Activated naive CD4-positive, alpha-beta T cell treated with anti-CD3 and anti-CD28 coated beads, Interleukin-2, amount 10 ng/mL, durations not matched to agents 7 days and 5 days (primary cell): ENCODE results near the gene OR4P4.

Experiments used
- CTCF ChIA-PET: fragments of 350-600 bp; sonication (Branson Sonifier 250); formaldehyde crosslinking; loops from one replicate; lab custom pipeline; 2021; ENCODE audit warnings: antibody characterized with exemption; lab: Charles Lee
- DNase-seq: peaks from one replicate; pipeline ENCODE4 v3.0.0-alpha.2; 2020
- H3K27ac Mint-ChIP-seq: one replicate; pipeline ENCODE4 v1.8.0; 2021; ENCODE audit warnings: mild to moderate bottlenecking, moderate library complexity, mixed read lengths
- H3K27me3 Mint-ChIP-seq: one replicate; pipeline ENCODE4 v1.8.0; 2021; ENCODE audit warnings: mild to moderate bottlenecking, mixed read lengths
- H3K36me3 Mint-ChIP-seq: one replicate; pipeline ENCODE4 v1.8.0; 2021; ENCODE audit warnings: mixed read lengths
- H3K4me1 Mint-ChIP-seq: one replicate; pipeline ENCODE4 v1.8.0; 2021; ENCODE audit warnings: mixed read lengths
- H3K4me3 Mint-ChIP-seq: one replicate; pipeline ENCODE4 v1.8.0; 2021; ENCODE audit warnings: mild to moderate bottlenecking, moderate library complexity, mixed read lengths
- H3K9me3 Mint-ChIP-seq: one replicate; pipeline ENCODE4 v1.8.0; 2021; ENCODE audit warnings: mixed read lengths

Gene OR4P4

DNA sequence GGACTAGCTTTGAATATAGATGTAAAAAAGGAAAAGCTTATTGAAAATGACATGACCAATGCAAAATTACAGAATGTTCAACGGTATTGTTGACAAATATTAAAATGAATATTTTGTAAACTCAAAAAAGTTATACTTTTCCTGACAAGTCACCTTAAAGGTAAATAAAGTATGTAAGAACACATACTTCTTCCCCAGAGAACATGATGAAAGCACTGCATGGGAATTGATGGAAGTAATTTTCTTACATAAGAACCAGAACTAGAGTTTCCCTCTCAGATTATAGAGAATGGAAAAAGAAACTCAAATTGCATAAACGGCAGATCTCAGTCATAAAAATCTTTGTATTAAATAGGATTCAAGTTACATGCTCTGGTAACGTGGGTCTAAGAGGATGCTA, at the start of gene OR4P4:
Gene OR4P4, plus strand, starts transcription at position 301 of the 400 bp plus-strand sequence.
- DNase-seq = no peak
- no peak within 1 kb of the TSS for H3K4me3 Mint-ChIP-seq
- H3K9me3 Mint-ChIP-seq = peaks cover 20% of the 10 kb centered on the region
- no peaks in the 10 kb centered on the region for H3K36me3 Mint-ChIP-seq
- H3K4me1 Mint-ChIP-seq = no peaks in the 10 kb centered on the region
- H3K27me3 Mint-ChIP-seq = no peaks in the 10 kb centered on the region
- no peak within 1 kb of the TSS for H3K27ac Mint-ChIP-seq
- CTCF ChIA-PET = no interaction called here

- Mint-ChIP-seq H3K36me3 (no peaks in the 10 kb centered on the region), H3K27ac (no peak within 1 kb of the TSS), H3K9me3 (peaks cover 16% of the 10 kb centered on the region), H3K4me1 (no peaks in the 10 kb centered on the region), H3K4me3 (no peak within 1 kb of the TSS), H3K27me3 (no peaks in the 10 kb centered on the region)
- CTCF ChIA-PET = no interaction called here
- DNase-seq = no peak
Measured at GRCh38 chr11:55607545-55607944, 27.4 kb upstream of the OR4P4 start, which contains the start of gene OR4C11. TSS of gene OR4C11 (minus strand) at chr11:55607645. CDS start at chr11:55604373, 3,272 bp downstream.

DNA sequence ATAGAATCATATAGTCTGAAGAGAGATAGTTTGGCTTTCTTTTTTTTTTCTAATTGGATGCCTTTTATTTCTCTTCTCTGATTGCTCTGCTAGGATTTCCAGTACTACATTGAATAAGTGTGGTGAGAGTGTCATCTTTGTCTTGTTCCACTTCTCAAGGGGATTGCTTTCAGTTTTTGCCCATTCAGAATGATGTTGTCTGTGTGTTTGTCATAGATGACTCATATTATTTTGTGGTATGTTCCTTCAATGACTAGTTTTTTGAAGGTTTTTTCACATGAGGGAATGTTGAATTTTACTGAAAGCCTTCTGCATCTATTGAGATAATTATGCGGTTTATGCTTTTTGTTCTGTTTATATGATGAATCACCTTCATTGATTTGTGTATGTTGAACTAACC, 10.4 kb upstream of the OR4P4 start:
- CTCF ChIA-PET = no interaction called here
- peaks cover 46% of the 10 kb centered on the region for H3K9me3 Mint-ChIP-seq
- DNase-seq = no peak
- no peak overlapping the region for H3K27ac Mint-ChIP-seq
- H3K4me1 Mint-ChIP-seq = no peaks in the 10 kb centered on the region
- no peaks in the 10 kb centered on the region for H3K27me3 Mint-ChIP-seq
- peaks cover 2% of the 10 kb centered on the region for H3K36me3 Mint-ChIP-seq
- H3K4me3 Mint-ChIP-seq = no peak overlapping the region

GRCh38 chr11:55648027-55648426, 13.1 kb downstream of the OR4P4 start, which contains the start of gene OR4S2:
TSS of gene OR4S2 (plus strand) at chr11:55648327. CDS start at chr11:55650904, 2,577 bp downstream.
- CTCF ChIA-PET = no interaction called here
- Mint-ChIP-seq H3K4me1 (no peaks in the 10 kb centered on the region), H3K27ac (no peak within 1 kb of the TSS), H3K4me3 (no peak within 1 kb of the TSS), H3K9me3 (peaks cover 24% of the 10 kb centered on the region), H3K27me3 (no peaks in the 10 kb centered on the region), H3K36me3 (no peaks in the 10 kb centered on the region)
- DNase-seq = no peak

DNA sequence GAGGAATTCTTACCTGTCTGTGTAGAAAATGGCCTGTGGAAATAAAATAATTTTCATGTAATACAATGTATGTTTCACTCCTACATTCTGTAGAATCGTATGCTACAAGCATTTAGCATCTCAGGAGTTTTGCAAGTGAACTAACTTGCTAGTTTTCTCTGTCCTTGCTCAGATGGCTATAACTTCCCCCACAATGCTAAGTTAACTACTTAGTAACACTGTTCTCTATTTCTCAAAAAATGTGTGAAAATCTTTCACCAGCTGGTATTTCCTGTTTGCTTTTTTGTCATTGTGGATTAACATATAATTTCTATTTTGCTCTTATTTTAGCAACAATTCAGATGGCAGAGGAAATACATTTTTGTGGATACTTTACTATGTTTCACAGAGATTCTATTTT, 17.6 kb downstream of the OR4P4 start:
- no peak for DNase-seq
- Mint-ChIP-seq H3K27ac (no peak overlapping the region), H3K4me1 (no peaks in the 10 kb centered on the region), H3K9me3 (peaks cover 19% of the 10 kb centered on the region), H3K36me3 (no peaks in the 10 kb centered on the region), H3K27me3 (no peaks in the 10 kb centered on the region), H3K4me3 (no peak overlapping the region)
- CTCF ChIA-PET = no interaction called here

DNA sequence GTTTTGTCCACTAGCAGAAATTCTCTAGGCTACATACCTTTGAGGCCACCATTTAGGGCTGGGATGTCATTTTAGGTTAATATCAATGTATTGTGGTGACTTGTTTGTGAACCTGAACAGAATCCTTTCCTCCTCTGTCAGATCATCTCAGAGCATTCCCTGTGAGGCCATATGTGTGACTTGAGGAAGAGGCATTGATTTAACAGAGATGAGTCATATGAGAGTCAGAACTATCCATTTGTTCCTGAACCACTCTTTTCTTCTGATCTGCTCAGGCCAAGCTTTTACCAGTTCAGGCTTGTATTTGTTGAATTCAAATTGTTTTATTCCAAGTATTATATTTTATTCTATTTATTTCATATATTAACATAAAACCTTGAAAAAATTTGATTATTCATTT, 20.2 kb downstream of the OR4P4 start:
- CTCF ChIA-PET = no interaction called here

DNA sequence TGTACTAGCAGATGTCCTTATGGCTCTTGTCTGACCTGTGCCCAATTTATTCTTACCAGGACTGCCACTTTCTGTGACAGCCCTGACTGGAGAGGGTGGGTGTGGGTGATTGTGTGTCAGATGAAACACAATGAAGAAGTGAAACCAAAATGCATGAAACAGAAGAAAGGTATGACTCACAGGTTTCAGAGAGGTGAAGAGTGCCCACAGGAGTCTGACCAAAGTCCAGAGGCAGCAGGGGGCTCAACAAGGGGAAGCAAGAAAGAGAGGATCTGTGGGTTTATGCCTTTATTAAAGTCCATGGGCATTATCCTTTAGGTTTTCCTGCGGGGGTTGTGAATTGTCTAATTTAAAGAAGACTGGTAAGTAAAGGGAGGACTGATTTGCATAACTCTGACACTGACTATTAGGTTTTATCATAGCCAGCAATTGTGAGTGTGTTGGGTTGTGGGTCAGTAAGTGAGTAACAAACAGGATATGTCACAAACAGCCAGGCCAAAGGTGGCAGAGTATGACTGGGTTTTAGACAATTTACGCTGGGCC, 23.2 kb downstream of the OR4P4 start:
- Mint-ChIP-seq H3K4me3 (no peak overlapping the region), H3K27me3 (no peaks in the 10 kb centered on the region), H3K9me3 (peaks cover 17% of the 10 kb centered on the region), H3K27ac (no peak overlapping the region), H3K4me1 (no peaks in the 10 kb centered on the region), H3K36me3 (no peaks in the 10 kb centered on the region)
- DNase-seq = no peak
- CTCF ChIA-PET = no interaction called here

More for the DNA sequence above, 20.2 kb downstream of the OR4P4 start:
- H3K27me3 Mint-ChIP-seq = no peaks in the 10 kb centered on the region
- DNase-seq = no peak
- no peak overlapping the region for H3K27ac Mint-ChIP-seq
- no peak overlapping the region for H3K4me3 Mint-ChIP-seq
- no peaks in the 10 kb centered on the region for H3K36me3 Mint-ChIP-seq
- H3K4me1 Mint-ChIP-seq = no peaks in the 10 kb centered on the region
- peaks cover 20% of the 10 kb centered on the region for H3K9me3 Mint-ChIP-seq

DNA sequence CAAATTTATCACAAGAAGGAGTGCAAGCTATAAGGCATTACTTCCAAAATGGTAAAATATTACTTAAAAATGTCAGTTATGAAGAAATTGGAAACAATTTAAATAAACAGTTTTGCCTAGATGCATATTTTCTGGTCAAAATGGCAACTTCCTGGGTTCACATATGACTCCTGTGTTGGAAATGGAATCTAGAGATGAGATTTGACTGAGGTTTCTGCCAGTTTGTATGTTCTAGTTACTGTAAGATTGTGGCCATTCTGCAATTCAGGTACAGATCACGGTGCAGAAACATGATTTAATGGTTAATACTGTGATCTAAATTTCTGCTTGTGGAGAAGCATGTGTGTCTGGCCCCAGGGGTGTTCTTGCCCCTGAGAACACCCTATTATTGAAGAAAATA, 23.7 kb downstream of the OR4P4 start:
- Mint-ChIP-seq H3K27ac (no peak overlapping the region), H3K36me3 (no peaks in the 10 kb centered on the region), H3K4me1 (no peaks in the 10 kb centered on the region), H3K4me3 (no peak overlapping the region), H3K9me3 (peaks cover 18% of the 10 kb centered on the region), H3K27me3 (no peaks in the 10 kb centered on the region)
- CTCF ChIA-PET = no interaction called here
- no peak for DNase-seq

DNA sequence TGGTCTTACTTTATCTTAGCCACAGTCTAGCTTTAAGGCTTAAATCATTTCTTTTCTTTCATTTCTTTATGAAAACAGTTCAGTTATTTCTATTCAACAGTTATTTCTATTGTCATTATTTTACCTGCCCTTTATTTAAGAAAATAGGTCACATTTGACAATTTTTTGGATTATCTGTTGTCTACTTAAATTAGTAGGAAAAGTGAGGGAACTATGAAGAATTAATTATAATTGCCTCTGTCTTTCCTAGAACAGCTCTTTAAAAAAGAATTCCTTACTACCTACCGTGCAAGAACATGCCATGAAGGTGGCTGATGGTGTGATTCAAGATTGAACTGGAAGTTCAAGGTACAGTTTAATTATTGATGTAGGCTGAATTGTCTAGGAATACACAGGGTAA, 27.0 kb downstream of the OR4P4 start, which contains the start of gene OR4C6:
Gene OR4C6, plus strand, starts transcription at position 301 of the 400 bp plus-strand sequence. CDS start 2,966 bp downstream, outside the sequence.
- H3K27ac Mint-ChIP-seq = no peak within 1 kb of the TSS
- CTCF ChIA-PET = no interaction called here

GRCh38 chr11:55669376-55669775, 34.5 kb downstream of the OR4P4 start:
- DNase-seq = no peak
- CTCF ChIA-PET = no interaction called here
- H3K4me3 Mint-ChIP-seq = no peak overlapping the region
- H3K27ac Mint-ChIP-seq = no peak overlapping the region
- no peaks in the 10 kb centered on the region for H3K36me3 Mint-ChIP-seq
- H3K4me1 Mint-ChIP-seq = no peaks in the 10 kb centered on the region
- no peaks in the 10 kb centered on the region for H3K27me3 Mint-ChIP-seq
- peaks cover 11% of the 10 kb centered on the region for H3K9me3 Mint-ChIP-seq

More for the DNA sequence above, 27.0 kb downstream of the OR4P4 start, which contains the start of gene OR4C6:
- Mint-ChIP-seq H3K4me3 (no peak within 1 kb of the TSS), H3K27me3 (no peaks in the 10 kb centered on the region), H3K9me3 (peaks cover 24% of the 10 kb centered on the region), H3K36me3 (no peaks in the 10 kb centered on the region), H3K4me1 (no peaks in the 10 kb centered on the region)
- no peak for DNase-seq

GRCh38 chr11:55673860-55674259, 38.9 kb downstream of the OR4P4 start:
- Mint-ChIP-seq H3K4me3 (no peak overlapping the region), H3K9me3 (peaks cover 3% of the 10 kb centered on the region)
- DNase-seq = no peak

More at GRCh38 chr11:55673860-55674259, 38.9 kb downstream of the OR4P4 start:
- H3K4me1 Mint-ChIP-seq = no peaks in the 10 kb centered on the region
- no peaks in the 10 kb centered on the region for H3K27me3 Mint-ChIP-seq
- no peak overlapping the region for H3K27ac Mint-ChIP-seq
- CTCF ChIA-PET = no interaction called here
- no peaks in the 10 kb centered on the region for H3K36me3 Mint-ChIP-seq
